NB4 (cell line): ENCODE measurements around the gene GALNT17.

Experiments used
- MYC ChIP-seq: IDR thresholded peaks from 2 replicates; pipeline ENCODE4 v1.6.1; 2011; ENCODE audit warnings: low read depth, low read length
- POLR2A ChIP-seq: IDR thresholded peaks from 2 replicates; pipeline ENCODE4 v1.6.1; 2011; ENCODE audit warnings: mild to moderate bottlenecking; ENCODE audit not compliant: insufficient read length; ENCODE audit errors: extremely low read depth
- TF ChIP-seq, protein P1 (sequence below): IDR thresholded peaks from one replicate; pipeline ENCODE4 v1.5.1; 2012; ENCODE audit warnings: low read depth, low read length
- TF ChIP-seq, protein P2 (sequence below): IDR thresholded peaks from 2 replicates; pipeline ENCODE4 v1.6.1; 2011; ENCODE audit warnings: low read depth, low read length

GRCh38 chr7:71691538-71691937, 559.6 kb downstream of the GALNT17 start:
- TF ChIP-seq, protein P1, sequence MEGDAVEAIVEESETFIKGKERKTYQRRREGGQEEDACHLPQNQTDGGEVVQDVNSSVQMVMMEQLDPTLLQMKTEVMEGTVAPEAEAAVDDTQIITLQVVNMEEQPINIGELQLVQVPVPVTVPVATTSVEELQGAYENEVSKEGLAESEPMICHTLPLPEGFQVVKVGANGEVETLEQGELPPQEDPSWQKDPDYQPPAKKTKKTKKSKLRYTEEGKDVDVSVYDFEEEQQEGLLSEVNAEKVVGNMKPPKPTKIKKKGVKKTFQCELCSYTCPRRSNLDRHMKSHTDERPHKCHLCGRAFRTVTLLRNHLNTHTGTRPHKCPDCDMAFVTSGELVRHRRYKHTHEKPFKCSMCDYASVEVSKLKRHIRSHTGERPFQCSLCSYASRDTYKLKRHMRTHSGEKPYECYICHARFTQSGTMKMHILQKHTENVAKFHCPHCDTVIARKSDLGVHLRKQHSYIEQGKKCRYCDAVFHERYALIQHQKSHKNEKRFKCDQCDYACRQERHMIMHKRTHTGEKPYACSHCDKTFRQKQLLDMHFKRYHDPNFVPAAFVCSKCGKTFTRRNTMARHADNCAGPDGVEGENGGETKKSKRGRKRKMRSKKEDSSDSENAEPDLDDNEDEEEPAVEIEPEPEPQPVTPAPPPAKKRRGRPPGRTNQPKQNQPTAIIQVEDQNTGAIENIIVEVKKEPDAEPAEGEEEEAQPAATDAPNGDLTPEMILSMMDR = no peak
- TF ChIP-seq POLR2A = no peak
- no peak for TF ChIP-seq MYC
- TF ChIP-seq, protein P2, sequence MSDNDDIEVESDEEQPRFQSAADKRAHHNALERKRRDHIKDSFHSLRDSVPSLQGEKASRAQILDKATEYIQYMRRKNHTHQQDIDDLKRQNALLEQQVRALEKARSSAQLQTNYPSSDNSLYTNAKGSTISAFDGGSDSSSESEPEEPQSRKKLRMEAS = no peak
